ENCODE data around the gene IP6K3. TPM values are rescaled to one million over a fixed set of nuclear protein-coding genes. Genes with fewer than 3 reads are reported as not detected.

IP6K3 gene, protein sequence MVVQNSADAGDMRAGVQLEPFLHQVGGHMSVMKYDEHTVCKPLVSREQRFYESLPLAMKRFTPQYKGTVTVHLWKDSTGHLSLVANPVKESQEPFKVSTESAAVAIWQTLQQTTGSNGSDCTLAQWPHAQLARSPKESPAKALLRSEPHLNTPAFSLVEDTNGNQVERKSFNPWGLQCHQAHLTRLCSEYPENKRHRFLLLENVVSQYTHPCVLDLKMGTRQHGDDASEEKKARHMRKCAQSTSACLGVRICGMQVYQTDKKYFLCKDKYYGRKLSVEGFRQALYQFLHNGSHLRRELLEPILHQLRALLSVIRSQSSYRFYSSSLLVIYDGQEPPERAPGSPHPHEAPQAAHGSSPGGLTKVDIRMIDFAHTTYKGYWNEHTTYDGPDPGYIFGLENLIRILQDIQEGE
- not detected in 2 replicates for total RNA-seq

DNA sequence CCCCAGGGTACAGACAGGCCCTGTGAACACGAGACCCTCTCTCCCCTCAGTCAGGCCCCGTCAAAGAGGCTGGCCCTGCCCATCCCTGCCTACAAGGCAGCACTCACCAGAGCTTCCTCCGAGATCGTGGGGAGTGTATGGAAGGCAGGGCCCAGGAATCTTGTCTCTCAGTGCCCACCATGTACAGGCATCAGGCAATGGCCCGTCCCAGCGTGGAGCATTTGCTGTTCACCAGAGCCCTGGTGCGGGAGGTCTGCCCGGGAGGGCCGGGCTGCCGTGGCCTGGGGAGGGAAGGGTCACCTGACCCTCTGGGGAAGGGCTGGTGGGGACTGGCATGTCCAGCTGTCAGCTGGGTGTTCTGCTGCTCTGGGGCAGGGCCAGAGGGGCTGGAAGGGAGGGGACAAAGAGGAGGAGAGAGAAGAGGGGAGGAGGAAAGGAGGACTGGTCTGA is at the start of gene IP6K3:
Gene IP6K3, minus strand, starts transcription at position 255 of the 450 bp plus-strand sequence. CDS start 11,429 bp downstream, outside the sequence.

DNA sequence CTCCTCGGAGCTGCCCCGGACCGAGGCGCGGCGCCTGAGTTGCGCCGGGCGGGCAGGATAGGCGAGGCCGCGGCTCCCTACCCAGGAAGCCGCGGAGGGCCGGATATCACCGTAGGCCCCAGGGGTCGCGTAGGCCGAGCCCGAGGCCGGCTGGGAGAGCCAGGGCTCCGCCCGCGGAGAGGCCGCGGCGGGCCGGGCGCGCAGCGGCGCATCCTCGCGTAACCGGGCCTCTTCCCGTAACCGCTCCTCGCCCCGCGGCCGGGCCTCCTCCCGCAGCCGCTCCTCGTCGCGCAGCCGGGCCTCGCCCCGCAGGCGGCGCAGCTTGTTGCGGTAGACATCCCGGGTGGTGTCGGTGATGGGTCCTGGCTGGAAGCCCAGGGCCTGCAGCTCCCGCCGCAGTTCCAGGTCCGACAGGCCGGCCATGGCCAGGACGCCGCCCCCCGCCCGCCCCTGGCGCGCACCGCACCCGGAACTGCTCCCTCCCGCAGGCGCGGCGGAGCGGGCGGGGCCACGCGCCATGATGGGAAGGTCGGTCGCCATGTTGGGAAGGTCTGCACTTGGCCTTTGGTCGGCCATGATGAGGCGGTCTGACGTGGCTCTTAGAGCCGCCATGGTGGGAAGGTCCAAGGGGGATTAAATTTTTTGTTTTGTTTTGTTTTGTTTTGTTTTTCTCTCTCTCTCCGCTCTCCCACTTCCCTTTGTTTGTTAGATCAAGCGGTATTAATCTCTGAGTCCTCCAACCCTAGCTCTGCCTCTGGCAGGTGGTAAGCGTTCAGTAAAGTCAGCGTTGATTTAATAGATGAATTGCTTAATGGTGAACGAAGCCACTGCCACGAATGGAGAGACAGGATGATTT is 42.2 kb upstream of the IP6K3 start, which contains the start of gene LEMD2:
Gene LEMD2, minus strand, starts transcription at position 437 of the 856 bp plus-strand sequence. Its CDS starts 14 bp downstream, at position 423.

DNA sequence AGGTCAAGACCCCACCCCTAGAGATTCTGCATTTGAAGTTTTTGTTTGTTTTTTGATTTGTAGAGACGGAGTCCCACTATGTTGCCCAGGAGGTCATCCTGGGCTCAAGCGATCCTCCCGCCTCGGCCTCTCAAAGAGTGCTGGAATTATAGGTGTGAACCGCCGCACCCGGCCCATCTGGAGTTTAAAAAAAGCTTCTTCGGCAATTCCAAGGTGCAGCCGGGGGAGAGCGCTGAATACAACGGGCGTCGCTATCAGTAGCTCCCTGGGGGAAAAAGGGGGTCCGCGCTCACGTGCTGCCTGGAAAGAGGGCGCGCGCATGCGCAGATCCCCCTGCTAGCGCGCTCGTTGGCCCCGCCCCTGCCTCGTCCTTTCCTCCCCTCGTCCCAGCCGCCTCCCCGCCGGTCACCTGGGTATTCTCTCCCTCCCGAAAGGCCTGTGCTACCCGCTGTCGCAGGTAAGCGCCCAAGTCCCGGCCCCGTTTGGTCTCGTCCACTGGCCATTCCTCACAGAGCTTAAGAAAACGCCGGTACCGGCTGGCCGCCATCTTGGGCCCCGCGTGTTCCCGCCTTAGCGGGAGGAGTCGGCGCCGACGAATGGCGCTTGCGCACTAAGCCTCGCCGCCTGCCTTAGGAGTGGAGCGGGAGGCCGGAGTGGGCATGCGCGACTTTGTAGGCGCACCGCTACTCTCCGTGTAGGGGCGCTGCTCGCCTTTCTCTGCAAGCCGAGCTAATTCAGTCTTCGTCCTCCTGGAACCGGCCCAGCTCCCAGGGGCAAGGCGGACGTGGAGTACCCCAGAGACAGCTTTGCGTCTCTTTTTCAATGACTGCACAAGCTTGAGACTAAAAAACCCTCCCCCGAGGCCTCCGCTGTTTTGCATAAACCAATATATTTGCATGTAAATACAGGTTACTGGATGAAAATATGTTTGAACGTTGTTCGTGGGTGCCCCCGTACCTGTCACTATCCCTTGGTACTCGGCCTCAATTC is 35.3 kb downstream of the IP6K3 start, which contains the start of gene UQCC2:
Gene UQCC2, minus strand, starts transcription at position 561 of the 990 bp plus-strand sequence. Its CDS starts 14 bp downstream, at position 547.

Other genes with a start within 250 kb of the IP6K3 start
- gene BAK1, start 166.6 kb downstream of the IP6K3 start, total RNA-seq = 13.2 and 21.1 TPM in 2 replicates
- 7.4 and 18.3 TPM in 2 replicates for gene ITPR3, start 125.6 kb downstream of the IP6K3 start, total RNA-seq
- 17.4 and 21.0 TPM in 2 replicates for gene UQCC2, start 35.2 kb downstream of the IP6K3 start, total RNA-seq
- 35.1 and 38.8 TPM in 2 replicates for gene LEMD2, start 42.2 kb upstream of the IP6K3 start, total RNA-seq
- not detected in 2 replicates for gene MLN, start 57.1 kb upstream of the IP6K3 start, total RNA-seq

Data from dermis lymphatic vessel endothelial cell (primary cell).